ENCODE measurements around the gene PTGDR2. TPM values are rescaled to one million over a fixed set of nuclear protein-coding genes. Genes with fewer than 3 reads are reported as not detected.

The PTGDR2 gene
- total RNA-seq, 1 donor from 2014 or later, result 0.86 TPM

GRCh38 chr11:60818057-60818456 is 37.7 kb downstream of the PTGDR2 start:
- Histone ChIP-seq H3K9me3 (peaks cover 10% of the 10 kb centered on the region), H3K4me1 (no peaks in the 10 kb centered on the region), H3K27ac (no peak overlapping the region), H3K27me3 (ENCODE audit: low read depth) (peaks cover 17% of the 10 kb centered on the region), H3K36me3 (no peaks in the 10 kb centered on the region), H3K4me3 (no peak overlapping the region)
- DNase-seq (no peak), ATAC-seq (no peak)
- TF ChIP-seq CTCF (IDR thresholded peaks at IDR 0.05), result no peak
- intact Hi-C loops (cut with DNase I), result no loop called here

GRCh38 chr11:60816590-60817157 is 39.1 kb downstream of the PTGDR2 start:
- peaks cover 17% of the 10 kb centered on the region for H3K27me3 ChIP-seq (ENCODE audit: low read depth)
- peaks cover 10% of the 10 kb centered on the region for H3K9me3 ChIP-seq
- TF ChIP-seq CTCF (IDR thresholded peaks at IDR 0.05), result no peak
- DNase-seq (no peak), ATAC-seq (no peak)
- H3K4me3 ChIP-seq, result no peak overlapping the region
- H3K4me1 ChIP-seq, result no peaks in the 10 kb centered on the region
- intact Hi-C loops (cut with DNase I), result no loop called here
- no peaks in the 10 kb centered on the region for H3K36me3 ChIP-seq
- no peak overlapping the region for H3K27ac ChIP-seq

GRCh38 chr11:60814112-60814511 is 41.6 kb downstream of the PTGDR2 start:
- intact Hi-C loops (cut with DNase I), result no loop called here
- DNase-seq (no peak), ATAC-seq (no peak)
- no peak for TF ChIP-seq CTCF (IDR thresholded peaks at IDR 0.05)
- Histone ChIP-seq H3K4me3 (no peak overlapping the region), H3K36me3 (no peaks in the 10 kb centered on the region), H3K4me1 (peaks cover 10% of the 10 kb centered on the region), H3K9me3 (peaks cover 10% of the 10 kb centered on the region), H3K27me3 (ENCODE audit: low read depth) (peaks cover 8% of the 10 kb centered on the region), H3K27ac (no peak overlapping the region)

- no peak for TF ChIP-seq CTCF (IDR thresholded peaks at IDR 0.05)
- DNase-seq (no peak), ATAC-seq (no peak)
- H3K4me3 ChIP-seq, result no peak overlapping the region
- H3K4me1 ChIP-seq, result peaks cover 10% of the 10 kb centered on the region
- intact Hi-C loops (cut with DNase I), result no loop called here
- no peak overlapping the region for H3K27ac ChIP-seq
- peaks cover 8% of the 10 kb centered on the region for H3K27me3 ChIP-seq (ENCODE audit: low read depth)
- H3K36me3 ChIP-seq, result no peaks in the 10 kb centered on the region
- H3K9me3 ChIP-seq, result peaks cover 10% of the 10 kb centered on the region
Measured at GRCh38 chr11:60813324-60813723, 42.4 kb downstream of the PTGDR2 start.

GRCh38 chr11:60810569-60810968 is 45.2 kb downstream of the PTGDR2 start:
- Histone ChIP-seq H3K9me3 (no peaks in the 10 kb centered on the region), H3K4me3 (no peak overlapping the region), H3K27ac (no peak overlapping the region), H3K4me1 (peaks cover 10% of the 10 kb centered on the region), H3K36me3 (no peaks in the 10 kb centered on the region), H3K27me3 (ENCODE audit: low read depth) (no peaks in the 10 kb centered on the region)
- ATAC-seq (no peak), DNase-seq (no peak)
- intact Hi-C loops (cut with DNase I), result no loop called here
- TF ChIP-seq CTCF (IDR thresholded peaks at IDR 0.05), result no peak
